ENCODE data around the gene FAM120B.

- TF ChIP-seq POLR2AphosphoS5 (IDR thresholded peaks at IDR 0.05; ENCODE audit: low read depth, low read length) (no peak), CTCF (IDR thresholded peaks at IDR 0.05 in 2 of 3, conservative IDR thresholded peaks at IDR 0.05 in 1 of 3; ENCODE audit: borderline replicate concordance in 1 of 3, insufficient read depth in 1 of 3, low read depth in 2 of 3, low read length in 2 of 3) (no peak), EGR1 (IDR thresholded peaks at IDR 0.05; ENCODE audit: low read depth) (no peak), POLR2A (IDR thresholded peaks at IDR 0.05; ENCODE audit: borderline replicate concordance, extremely low read depth, insufficient read depth, insufficient read length) (no peak)
- TF ChIP-seq, protein P1, sequence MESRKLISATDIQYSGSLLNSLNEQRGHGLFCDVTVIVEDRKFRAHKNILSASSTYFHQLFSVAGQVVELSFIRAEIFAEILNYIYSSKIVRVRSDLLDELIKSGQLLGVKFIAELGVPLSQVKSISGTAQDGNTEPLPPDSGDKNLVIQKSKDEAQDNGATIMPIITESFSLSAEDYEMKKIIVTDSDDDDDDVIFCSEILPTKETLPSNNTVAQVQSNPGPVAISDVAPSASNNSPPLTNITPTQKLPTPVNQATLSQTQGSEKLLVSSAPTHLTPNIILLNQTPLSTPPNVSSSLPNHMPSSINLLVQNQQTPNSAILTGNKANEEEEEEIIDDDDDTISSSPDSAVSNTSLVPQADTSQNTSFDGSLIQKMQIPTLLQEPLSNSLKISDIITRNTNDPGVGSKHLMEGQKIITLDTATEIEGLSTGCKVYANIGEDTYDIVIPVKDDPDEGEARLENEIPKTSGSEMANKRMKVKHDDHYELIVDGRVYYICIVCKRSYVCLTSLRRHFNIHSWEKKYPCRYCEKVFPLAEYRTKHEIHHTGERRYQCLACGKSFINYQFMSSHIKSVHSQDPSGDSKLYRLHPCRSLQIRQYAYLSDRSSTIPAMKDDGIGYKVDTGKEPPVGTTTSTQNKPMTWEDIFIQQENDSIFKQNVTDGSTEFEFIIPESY (IDR thresholded peaks at IDR 0.05; ENCODE audit: extremely low read depth, insufficient replicate concordance, low read length): no peak
Measured at GRCh38 chr6:170261643-170262488, 44.7 kb upstream of the FAM120B start.

Measured in HCT116 (cell line).